Measurements from ENCODE around the gene AGBL1. TPM values are rescaled to one million over a fixed set of nuclear protein-coding genes. Genes with fewer than 3 reads are reported as not detected.

Gene AGBL1
- total and polyA plus RNA-seq, 2 experiments from 2014 or later, result 0.06 to 0.11 TPM

DNA sequence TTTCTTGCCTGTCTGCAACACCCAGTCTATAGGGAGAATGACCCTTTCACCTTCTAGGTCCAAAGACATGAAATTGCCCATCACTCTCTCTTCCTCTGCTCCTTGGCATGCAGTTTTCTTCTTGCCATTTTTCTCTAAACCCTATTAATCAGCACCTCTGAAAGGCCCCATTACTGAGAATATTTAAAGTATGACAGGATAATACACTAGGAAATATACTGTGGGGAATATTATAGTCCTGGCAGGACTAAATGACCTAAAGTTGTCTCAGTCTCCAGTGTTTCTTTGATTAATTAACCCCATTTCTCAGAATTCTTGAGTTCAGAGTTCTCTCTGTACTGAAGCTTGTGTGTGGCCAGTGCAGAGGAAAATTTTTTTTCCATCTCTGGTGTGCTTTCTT lies 730.7 kb downstream of the AGBL1 start:
- Histone ChIP-seq H3K27me3 (no peaks in the 10 kb centered on the region), H3K36me3 (no peaks in the 10 kb centered on the region), H3K4me1 (ENCODE audit: low read depth) (no peaks in the 10 kb centered on the region), H3K27ac (no peak overlapping the region), H3K4me3 (no peak overlapping the region), H3K9me3 (ENCODE audit: low read depth) (no peaks in the 10 kb centered on the region)
- TF ChIP-seq, protein P1, sequence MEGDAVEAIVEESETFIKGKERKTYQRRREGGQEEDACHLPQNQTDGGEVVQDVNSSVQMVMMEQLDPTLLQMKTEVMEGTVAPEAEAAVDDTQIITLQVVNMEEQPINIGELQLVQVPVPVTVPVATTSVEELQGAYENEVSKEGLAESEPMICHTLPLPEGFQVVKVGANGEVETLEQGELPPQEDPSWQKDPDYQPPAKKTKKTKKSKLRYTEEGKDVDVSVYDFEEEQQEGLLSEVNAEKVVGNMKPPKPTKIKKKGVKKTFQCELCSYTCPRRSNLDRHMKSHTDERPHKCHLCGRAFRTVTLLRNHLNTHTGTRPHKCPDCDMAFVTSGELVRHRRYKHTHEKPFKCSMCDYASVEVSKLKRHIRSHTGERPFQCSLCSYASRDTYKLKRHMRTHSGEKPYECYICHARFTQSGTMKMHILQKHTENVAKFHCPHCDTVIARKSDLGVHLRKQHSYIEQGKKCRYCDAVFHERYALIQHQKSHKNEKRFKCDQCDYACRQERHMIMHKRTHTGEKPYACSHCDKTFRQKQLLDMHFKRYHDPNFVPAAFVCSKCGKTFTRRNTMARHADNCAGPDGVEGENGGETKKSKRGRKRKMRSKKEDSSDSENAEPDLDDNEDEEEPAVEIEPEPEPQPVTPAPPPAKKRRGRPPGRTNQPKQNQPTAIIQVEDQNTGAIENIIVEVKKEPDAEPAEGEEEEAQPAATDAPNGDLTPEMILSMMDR (IDR thresholded peaks at IDR 0.05; ENCODE audit: low read depth, low read length), result no peak
- no peak for DNase-seq (ENCODE audit: low read depth in 1 of 2, low spot score in 1 of 2)

DNA sequence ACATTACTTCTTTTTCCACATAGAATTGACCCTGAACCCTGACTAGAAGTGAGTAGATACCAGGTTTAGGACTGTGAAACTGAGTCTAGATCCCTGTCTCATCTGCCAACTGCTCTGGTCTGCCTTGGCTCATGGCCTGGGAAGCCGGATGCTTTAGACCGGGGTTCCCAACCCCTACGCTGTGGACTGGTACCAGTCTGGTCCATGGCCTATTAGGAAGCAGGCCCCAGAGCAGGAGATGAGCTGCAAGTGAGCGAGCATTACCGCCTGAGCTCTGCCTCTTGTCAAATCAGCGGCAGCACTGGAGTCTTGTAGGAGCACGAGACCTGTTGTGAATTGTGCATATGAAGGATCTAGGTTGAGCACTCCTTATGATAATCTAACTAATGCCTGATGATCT lies 734.2 kb downstream of the AGBL1 start:
- TF ChIP-seq, protein P1 (IDR thresholded peaks at IDR 0.05; ENCODE audit: low read depth, low read length), result no peak
- peaks cover 15% of the 10 kb centered on the region for H3K4me1 ChIP-seq (ENCODE audit: low read depth)
- no peak for DNase-seq (ENCODE audit: low read depth in 1 of 2, low spot score in 1 of 2)
- no peaks in the 10 kb centered on the region for H3K9me3 ChIP-seq (ENCODE audit: low read depth)
- H3K27me3 ChIP-seq, result no peaks in the 10 kb centered on the region
- no peaks in the 10 kb centered on the region for H3K36me3 ChIP-seq
- no peak overlapping the region for H3K27ac ChIP-seq
- H3K4me3 ChIP-seq, result no peak overlapping the region

DNA sequence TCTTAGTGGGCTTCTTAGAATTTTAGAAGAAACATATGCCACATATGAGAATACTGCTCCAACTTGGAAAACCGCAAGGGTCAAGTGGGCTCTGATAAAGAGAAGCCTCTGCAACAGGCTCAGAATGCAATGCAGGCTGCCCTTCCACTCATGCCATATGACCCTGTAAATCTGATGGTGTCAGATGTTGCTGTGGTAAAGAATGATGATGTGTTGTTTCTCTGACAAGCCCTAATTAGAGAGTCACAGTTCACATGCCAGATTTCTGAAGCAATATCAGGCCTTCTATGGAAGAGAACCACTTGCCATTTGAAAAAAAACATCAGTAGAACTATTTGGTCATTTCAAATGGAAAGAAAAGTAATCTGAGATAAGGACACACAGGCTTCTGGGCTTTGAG lies 749.6 kb downstream of the AGBL1 start:
- peak in 1 of 2 donors; percentile 70 for DNase-seq (ENCODE audit: low read depth in 1 of 2, low spot score in 1 of 2)
- TF ChIP-seq, protein P1 (IDR thresholded peaks at IDR 0.05; ENCODE audit: low read depth, low read length), result no peak
- Histone ChIP-seq H3K4me3 (no peak overlapping the region), H3K27me3 (no peaks in the 10 kb centered on the region), H3K9me3 (ENCODE audit: low read depth) (no peaks in the 10 kb centered on the region), H3K27ac (peak overlapping the region; percentile 83), H3K4me1 (ENCODE audit: low read depth) (peaks cover 28% of the 10 kb centered on the region), H3K36me3 (no peaks in the 10 kb centered on the region)

DNA sequence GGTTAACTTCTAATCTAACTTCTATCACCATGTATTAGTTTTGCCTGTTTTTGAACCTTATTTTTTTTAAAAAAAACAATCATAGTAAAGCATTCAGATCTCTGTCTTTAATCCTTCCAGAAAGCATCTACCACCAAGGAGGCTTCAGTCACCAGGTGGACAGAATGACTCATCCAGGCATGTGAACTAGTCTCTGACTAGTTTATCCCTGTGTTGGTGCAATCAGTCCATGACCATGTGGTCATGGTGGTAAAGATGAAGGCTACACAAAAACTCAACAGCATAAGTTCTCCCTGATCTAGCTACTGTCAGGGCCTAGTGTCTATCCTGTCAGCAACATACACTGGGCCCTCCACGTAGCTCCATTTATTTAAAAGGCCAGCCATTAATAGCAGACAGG lies 750.6 kb downstream of the AGBL1 start:
- H3K36me3 ChIP-seq, result no peaks in the 10 kb centered on the region
- no peak for DNase-seq (ENCODE audit: low read depth in 1 of 2, low spot score in 1 of 2)
- H3K27ac ChIP-seq, result no peak overlapping the region
- peaks cover 33% of the 10 kb centered on the region for H3K4me1 ChIP-seq (ENCODE audit: low read depth)
- H3K27me3 ChIP-seq, result no peaks in the 10 kb centered on the region
- H3K4me3 ChIP-seq, result no peak overlapping the region
- TF ChIP-seq, protein P1 (IDR thresholded peaks at IDR 0.05; ENCODE audit: low read depth, low read length), result no peak
- H3K9me3 ChIP-seq (ENCODE audit: low read depth), result no peaks in the 10 kb centered on the region

DNA sequence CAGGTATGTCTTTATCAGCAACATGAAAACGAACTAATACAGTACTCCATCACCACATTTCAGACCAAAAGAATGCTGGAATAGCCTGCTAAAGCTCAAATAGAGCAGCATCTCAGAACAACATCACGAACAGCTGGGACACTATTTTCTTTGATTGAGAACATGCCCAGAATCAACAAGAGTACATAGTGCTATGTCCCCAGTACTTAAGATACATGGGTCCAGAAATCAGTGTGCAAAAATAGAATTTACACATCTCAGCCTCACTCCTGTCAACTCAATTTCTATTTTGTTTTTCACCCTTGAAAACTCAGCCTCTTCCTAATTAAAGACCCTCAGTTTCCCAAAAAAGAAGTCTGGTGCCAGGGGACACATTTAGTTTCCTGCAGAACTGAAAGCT lies 753.9 kb downstream of the AGBL1 start:
- TF ChIP-seq, protein P1 (IDR thresholded peaks at IDR 0.05; ENCODE audit: low read depth, low read length), result no peak
- H3K27me3 ChIP-seq, result no peaks in the 10 kb centered on the region
- DNase-seq (ENCODE audit: low read depth in 1 of 2, low spot score in 1 of 2), result no peak

More for the DNA sequence above, 753.9 kb downstream of the AGBL1 start:
- Histone ChIP-seq H3K9me3 (ENCODE audit: low read depth) (no peaks in the 10 kb centered on the region), H3K4me1 (ENCODE audit: low read depth) (peaks cover 51% of the 10 kb centered on the region), H3K36me3 (no peaks in the 10 kb centered on the region), H3K27ac (peak overlapping the region; percentile 55), H3K4me3 (no peak overlapping the region)

Measured in cardiac muscle cell (in vitro differentiated cells and primary cell).